Pancreas (tissue), 10 donors: ENCODE results near the gene MYO1E. TPM values are rescaled to one million over a fixed set of nuclear protein-coding genes. Genes with fewer than 3 reads are reported as not detected.

Source experiments
- ATAC-seq, 4 donors: fragments of 200-7000 bp; cut with Tn5 transposase; one replicate each; pipeline versions ENCODE4 v1.8.0 to v1.9.1; 2020; ENCODE audit warnings: mild to moderate bottlenecking in 4 of 4, moderate library complexity in 4 of 4
- DNase-seq, 6 donors: peaks; one replicate each; pipeline ENCODE4 v3.0.0-alpha.2; 2020
- FAIRE-seq: peaks from 2 replicates; lab custom pipeline; 2012; peaks lifted over from hg19 to GRCh38; lab: Jason Lieb, UNC
- H3K27ac ChIP-seq, 4 donors: fragments of 200-600 bp; sonication (generic); 1 replicate in 3 of 4; 2 replicates in 1 of 4; pipeline versions ENCODE4 v1.5.0 to v1.8.0; 2020
- H3K27me3 ChIP-seq, 4 donors: fragments of 200-600 bp; one replicate each; pipeline ENCODE4 v1.8.0; 2021
- H3K36me3 ChIP-seq, 3 donors: fragments of 200-600 bp; sonication (generic) in 1 of 3; one replicate each; pipeline versions ENCODE4 v1.5.0 to v1.8.0; 2020 to 2021
- H3K4me1 ChIP-seq, 3 donors: fragments of 200-600 bp; one replicate each; pipeline ENCODE4 v1.8.0; 2021
- H3K4me3 ChIP-seq, 4 donors: fragments of 200-600 bp; sonication (generic) in 2 of 4; one replicate each; pipeline versions ENCODE4 v1.5.0 to v1.8.0; 2020 to 2021
- H3K9me3 ChIP-seq, 4 donors: fragments of 200-600 bp; one replicate each; pipeline ENCODE4 v1.8.0; 2021
- CTCF ChIP-seq, 4 donors: fragments of 200-600 bp; sonication (generic) in 3 of 4; IDR thresholded peaks; one replicate each; pipeline versions ENCODE4 v1.5.0 to v1.8.0; 2021; ENCODE audit warnings: antibody characterized with exemption in 4 of 4
- WGBS, 2 donors: extraction: QIAGEN DNeasy Blood & Tissue Kit; methylation state at CpG; one replicate each; pipeline ENCODE4 v1.1.7; 2013; 5-methylcytosine and 5-hydroxymethylcytosine counted together
- intact Hi-C, 3 donors: fragments of 100-400 bp; cut with DNase I; formaldehyde crosslinking; loops; one replicate each; pipeline versions ENCODE4 v1.11.1 to v1.14.2; 2022
- polyA plus RNA-seq, 2 donors: library from polyadenylated mRNA; stranded (reverse); fragments of 200-250 nt; gene quantifications; one replicate each; pipeline ENCODE4 v1.2.3, GENCODE V29; 2013
- total RNA-seq, 6 donors: library from RNA; stranded (reverse); fragmentation: NEBNext Ultra II Directional in 4 of 6; extraction: Animal tissue kit (Norgen Biotek cat#: 25700) in 4 of 6; gene quantifications; one replicate each; pipeline versions ENCODE4 v1.2.1 to v1.2.4, GENCODE V29; 2021 to 2023
- donor health status: healthy with polysubstance abuse.
- donor health status: DM: no; HTN: no; CAD: no; lungs with moderate emphysema.
- donor health status: DM: no; HTN: no; CAD: no.
- donor health status: control.
- donor health status: control.
- donor health status: Bipolar disorder and iron deficiency.
- donor health status: DM: yes; HTN: yes; CAD: no.
- donor health status: DM: no; HTN: no; CAD: no.
- donor health status: DM: no; HTN: no; CAD: no.
- donor health status: DM: yes; HTN: yes; CAD: no.

The MYO1E gene
- total and polyA plus RNA-seq, 8 donors = 7.8 to 81.1 (median 25.6) TPM

GRCh38 chr15:59236394-59236793, 136.3 kb downstream of the MYO1E start:
- TF ChIP-seq CTCF (IDR thresholded peaks at IDR 0.05) = no peak
- Histone ChIP-seq H3K4me3 (no peak overlapping the region), H3K27me3 (no peaks in the 10 kb centered on the region), H3K4me1 (no peaks in the 10 kb centered on the region), H3K9me3 (no peaks in the 10 kb centered on the region), H3K27ac (no peak overlapping the region), H3K36me3 (no peaks in the 10 kb centered on the region)
- FAIRE-seq = no peak
- 99 to 100% methylated on average over 1 of the region's 1 CpG for WGBS, 2 donors
- intact Hi-C loops = no loop called here
- no peak for ATAC-seq
- no peak for DNase-seq

DNA sequence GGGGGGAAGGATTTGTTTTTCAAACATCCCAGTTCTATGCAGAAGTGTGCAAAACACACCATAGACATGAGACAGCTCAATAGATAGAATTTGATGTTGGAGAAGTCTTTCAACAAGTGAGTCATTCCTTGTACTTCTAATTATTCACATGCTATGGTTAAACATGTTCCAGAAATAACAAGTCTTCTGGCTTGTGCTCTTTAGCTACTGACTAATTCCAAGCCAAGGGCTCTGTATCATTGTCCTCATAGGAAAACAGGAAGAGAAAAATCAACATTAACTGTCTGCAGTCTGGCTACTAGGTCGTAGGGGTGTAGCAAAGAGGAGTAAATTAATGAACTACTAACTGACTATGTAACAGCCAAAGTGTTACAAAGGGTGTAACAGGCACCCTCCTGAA, 140.2 kb downstream of the MYO1E start:
- H3K27ac ChIP-seq = no peak overlapping the region
- DNase-seq (no peak), FAIRE-seq (no peak), ATAC-seq (peak in 2 of 4 donors; percentile 49 to 59)
- H3K4me3 ChIP-seq = no peak overlapping the region
- no peaks in the 10 kb centered on the region for H3K27me3 ChIP-seq
- TF ChIP-seq CTCF (IDR thresholded peaks at IDR 0.05) = no peak
- H3K36me3 ChIP-seq = no peaks in the 10 kb centered on the region
- intact Hi-C loops = no loop called here
- no peaks in the 10 kb centered on the region for H3K9me3 ChIP-seq
- 57 to 62% methylated on average over 1 of the region's 1 CpG for WGBS, 2 donors
- no peaks in the 10 kb centered on the region for H3K4me1 ChIP-seq

DNA sequence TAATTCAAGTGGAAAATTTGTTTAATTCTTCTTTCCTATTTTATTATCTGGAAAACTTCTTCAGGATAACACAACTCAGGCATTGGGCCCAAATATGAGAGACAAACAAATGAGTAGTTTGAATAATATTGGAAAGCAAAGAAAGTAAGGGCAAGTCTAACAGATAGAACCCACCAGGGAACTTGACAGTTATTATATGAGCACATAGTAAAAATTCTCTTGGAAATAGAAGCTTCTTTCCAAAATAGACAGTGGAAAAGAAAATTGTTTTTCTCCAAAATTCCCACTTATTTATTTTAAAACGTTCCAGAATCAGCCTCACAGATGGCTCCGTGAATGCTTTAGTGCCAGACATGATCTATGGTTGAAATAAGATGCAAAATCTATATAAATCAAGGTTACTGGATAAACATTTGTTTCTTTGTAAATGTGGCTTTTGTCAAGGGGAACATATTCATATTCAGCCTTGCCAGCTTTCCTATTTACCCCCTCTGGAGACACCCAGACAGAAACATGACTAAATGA, 142.1 kb downstream of the MYO1E start:
- no peaks in the 10 kb centered on the region for H3K4me1 ChIP-seq
- intact Hi-C loops = no loop called here
- H3K36me3 ChIP-seq = no peaks in the 10 kb centered on the region
- WGBS, 2 donors = 54 to 56% methylated on average over 2 of the region's 2 CpGs
- no peak for TF ChIP-seq CTCF (IDR thresholded peaks at IDR 0.05)
- H3K4me3 ChIP-seq = no peak overlapping the region
- no peak overlapping the region for H3K27ac ChIP-seq
- no peaks in the 10 kb centered on the region for H3K9me3 ChIP-seq
- DNase-seq (no peak), ATAC-seq (no peak), FAIRE-seq (no peak)
- H3K27me3 ChIP-seq = no peaks in the 10 kb centered on the region

GRCh38 chr15:59229453-59229852, 143.2 kb downstream of the MYO1E start:
- no peaks in the 10 kb centered on the region for H3K4me1 ChIP-seq
- FAIRE-seq (no peak), ATAC-seq (no peak), DNase-seq (no peak)
- H3K4me3 ChIP-seq = no peak overlapping the region
- intact Hi-C loops = no loop called here
- no peak for TF ChIP-seq CTCF (IDR thresholded peaks at IDR 0.05)
- no peaks in the 10 kb centered on the region for H3K36me3 ChIP-seq
- 67 to 70% methylated on average over 3 of the region's 3 CpGs for WGBS, 2 donors
- H3K9me3 ChIP-seq = no peaks in the 10 kb centered on the region
- no peak overlapping the region for H3K27ac ChIP-seq
- H3K27me3 ChIP-seq = no peaks in the 10 kb centered on the region

GRCh38 chr15:59229015-59229414, 143.7 kb downstream of the MYO1E start:
- Histone ChIP-seq H3K27ac (no peak overlapping the region), H3K27me3 (no peaks in the 10 kb centered on the region), H3K4me1 (no peaks in the 10 kb centered on the region), H3K4me3 (no peak overlapping the region), H3K36me3 (no peaks in the 10 kb centered on the region), H3K9me3 (no peaks in the 10 kb centered on the region)
- FAIRE-seq (no peak), DNase-seq (no peak), ATAC-seq (no peak)
- intact Hi-C loops = no loop called here
- TF ChIP-seq CTCF (IDR thresholded peaks at IDR 0.05) = no peak
- WGBS, 2 donors = 77 to 84% methylated on average over 4 of the region's 4 CpGs
